GM19351 (cell line): Measurements from ENCODE around the gene ANXA3.

ENCODE experiments used
- ATAC-seq: cut with Tn5 transposase; IDR thresholded peaks from one replicate; pipeline ENCODE4 v1.9.1; 2021; ENCODE audit warnings: mild to moderate bottlenecking, moderate library complexity; ENCODE audit not compliant: unreplicated experiment

Gene ANXA3

DNA sequence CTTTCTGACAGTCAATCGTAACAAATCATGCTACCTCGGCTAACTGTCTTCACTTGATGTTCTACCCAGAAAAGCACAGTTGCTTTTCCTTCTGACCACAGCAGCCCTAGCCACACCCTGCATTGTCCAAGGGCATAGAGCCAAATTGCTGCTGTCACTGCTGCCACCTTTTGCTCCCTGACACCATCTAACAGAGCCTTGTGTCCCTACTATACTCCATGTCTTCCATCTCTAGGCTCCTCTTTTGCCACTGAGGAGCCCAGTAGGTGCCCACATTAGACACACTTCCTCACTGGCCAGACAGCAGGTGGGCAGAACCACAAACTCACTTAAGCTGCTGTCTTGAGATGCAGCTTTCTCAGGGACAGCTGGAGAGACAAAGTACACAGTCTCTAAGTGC, 91.4 kb downstream of the ANXA3 start:
- ATAC-seq: no peak

DNA sequence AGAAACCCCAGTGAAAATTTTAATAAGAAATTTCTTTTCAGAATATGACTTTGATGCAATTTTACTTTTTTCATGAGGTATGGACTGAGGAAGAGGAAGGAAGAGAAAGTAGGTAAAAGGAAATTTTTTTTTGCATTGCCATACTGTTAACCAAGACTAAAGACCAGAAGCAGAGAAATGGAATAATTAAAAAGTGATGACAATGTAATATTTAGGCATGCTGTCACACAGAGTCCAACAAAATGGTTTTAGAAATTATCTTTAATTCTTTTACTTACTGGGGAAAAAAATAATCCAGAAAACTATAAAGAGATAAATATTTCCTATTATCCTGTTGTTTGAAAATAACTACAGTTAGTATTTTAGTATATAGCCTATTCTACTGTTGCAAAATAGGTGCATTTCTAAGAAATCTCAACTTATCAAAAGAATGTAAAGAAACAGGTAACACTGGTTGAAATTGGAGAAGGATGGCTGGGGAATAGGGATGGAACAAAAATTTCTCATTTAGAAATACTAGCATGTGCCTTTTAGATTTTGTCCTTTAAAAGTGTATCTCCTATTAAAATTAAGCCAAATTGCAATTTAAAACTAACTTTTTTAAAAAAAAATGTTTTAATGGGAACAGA, 92.6 kb downstream of the ANXA3 start:
- ATAC-seq: no peak

DNA sequence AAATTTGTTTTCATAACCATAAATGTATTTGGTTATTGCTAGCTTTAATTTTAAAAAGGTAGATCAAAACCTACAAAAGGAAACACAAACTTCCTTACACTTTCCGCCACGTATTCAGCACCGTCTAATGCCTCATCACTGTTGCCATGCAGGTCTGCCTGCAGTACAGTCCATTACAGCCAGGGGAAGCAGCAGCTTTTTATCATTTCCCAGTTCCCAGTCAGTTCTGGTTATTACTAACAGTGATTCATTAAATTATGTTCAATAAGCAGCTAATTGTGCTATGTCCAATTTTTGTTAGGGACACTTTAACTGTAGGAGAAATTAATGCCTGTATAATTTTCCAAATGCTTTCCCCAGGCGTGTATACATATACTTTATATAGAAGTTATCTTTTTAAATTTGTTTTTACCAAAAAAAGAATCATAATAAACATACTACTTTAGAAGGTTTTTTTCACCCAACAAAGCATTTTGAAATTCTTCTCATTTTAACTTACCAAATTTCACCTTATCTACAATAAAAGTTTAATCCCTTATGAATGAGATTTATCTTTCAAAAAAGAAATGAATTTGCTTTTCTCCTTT, 93.3 kb downstream of the ANXA3 start:
- ATAC-seq: peak; percentile 99

DNA sequence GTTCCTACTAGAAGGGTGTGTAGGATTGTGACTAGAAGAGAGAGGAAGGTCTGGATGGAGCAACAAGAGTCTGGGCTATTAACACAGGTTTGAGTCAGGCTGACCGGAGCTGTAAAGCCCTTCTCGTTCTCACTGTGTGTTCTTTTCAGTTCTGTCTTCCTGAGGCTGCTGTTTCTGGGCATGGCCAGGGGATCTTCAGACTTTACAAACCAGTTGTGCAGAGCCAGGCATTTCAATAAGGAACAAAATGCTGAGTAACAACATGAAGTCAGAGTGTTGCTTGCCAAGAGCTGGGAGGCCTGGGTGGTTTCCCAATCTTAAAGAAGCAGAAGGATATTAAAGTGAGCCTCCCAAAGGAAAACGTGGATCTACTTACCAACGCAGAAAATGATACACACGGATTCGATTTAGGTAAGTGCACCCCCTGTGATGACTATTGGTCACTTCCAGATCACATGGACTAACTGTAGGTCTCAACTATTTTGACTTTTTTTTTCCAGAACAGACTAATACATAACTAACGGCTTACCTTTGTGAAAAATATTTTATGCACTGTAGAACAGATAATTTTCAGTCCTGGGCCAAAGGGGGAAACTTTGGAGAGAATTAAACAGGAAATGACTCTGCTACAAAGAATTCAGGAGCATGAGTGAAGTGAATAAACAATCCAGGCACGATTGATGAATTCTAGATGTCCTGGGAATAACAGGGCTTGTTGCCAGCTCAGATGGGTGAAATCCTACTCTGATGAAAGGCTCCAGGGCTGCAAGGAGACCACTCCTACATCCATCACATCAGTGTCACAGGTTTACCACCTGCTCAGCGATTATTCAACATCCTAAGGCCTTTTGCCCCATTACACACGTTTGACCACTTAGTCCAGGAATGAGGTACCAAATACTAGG, 94.5 kb downstream of the ANXA3 start:
- no peak for ATAC-seq

DNA sequence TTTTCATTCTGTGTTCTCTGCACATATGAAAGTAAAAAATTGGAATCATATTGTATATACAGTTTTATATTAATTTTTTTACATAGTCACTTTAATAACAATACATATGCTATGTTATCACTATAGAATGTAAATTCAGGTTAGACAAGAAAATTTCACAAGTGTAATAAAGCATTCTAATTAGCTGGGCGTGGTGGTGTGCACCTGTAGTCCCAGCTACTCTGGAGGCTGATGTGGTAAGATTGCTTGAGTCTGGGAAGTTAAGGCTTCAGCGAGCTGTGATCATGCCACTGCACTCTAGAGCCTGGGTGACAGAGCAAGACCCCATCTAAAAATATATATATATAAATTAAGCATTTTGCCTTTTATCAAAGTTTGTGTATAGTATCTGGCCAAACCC, 95.7 kb downstream of the ANXA3 start:
- ATAC-seq: no peak

DNA sequence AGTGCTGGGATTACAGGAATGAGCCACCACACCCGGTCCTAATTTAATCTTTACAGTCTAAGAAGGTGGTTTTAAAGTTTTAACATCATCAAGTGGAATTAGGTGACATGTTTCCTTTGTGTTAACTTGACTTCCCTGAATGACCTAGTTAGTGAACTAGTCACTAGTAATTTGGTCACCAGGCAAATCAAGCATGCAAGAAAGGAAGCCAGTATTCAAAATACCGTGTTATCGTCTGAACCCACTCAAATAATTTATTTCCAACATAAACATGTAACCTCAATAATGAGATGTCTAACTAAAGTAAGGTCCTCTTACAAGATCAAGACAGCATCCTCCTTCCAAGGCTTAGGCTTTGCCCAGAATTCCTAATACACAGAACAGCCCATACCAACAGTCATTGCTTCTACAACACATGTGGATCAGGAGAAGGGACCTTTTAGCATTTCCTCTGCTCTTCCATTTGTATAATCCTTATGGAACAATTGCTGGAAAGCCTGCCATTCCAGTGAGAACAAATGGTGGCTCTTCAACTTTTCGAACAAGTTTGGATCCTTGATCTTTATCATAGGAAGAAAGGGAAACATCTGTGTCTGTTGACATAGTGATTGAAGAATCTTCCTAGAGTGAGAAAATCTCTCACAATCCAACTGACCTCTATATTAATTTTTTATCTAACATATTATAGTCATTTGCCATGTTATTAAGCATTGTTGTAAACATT, 97.2 kb downstream of the ANXA3 start:
- no peak for ATAC-seq

DNA sequence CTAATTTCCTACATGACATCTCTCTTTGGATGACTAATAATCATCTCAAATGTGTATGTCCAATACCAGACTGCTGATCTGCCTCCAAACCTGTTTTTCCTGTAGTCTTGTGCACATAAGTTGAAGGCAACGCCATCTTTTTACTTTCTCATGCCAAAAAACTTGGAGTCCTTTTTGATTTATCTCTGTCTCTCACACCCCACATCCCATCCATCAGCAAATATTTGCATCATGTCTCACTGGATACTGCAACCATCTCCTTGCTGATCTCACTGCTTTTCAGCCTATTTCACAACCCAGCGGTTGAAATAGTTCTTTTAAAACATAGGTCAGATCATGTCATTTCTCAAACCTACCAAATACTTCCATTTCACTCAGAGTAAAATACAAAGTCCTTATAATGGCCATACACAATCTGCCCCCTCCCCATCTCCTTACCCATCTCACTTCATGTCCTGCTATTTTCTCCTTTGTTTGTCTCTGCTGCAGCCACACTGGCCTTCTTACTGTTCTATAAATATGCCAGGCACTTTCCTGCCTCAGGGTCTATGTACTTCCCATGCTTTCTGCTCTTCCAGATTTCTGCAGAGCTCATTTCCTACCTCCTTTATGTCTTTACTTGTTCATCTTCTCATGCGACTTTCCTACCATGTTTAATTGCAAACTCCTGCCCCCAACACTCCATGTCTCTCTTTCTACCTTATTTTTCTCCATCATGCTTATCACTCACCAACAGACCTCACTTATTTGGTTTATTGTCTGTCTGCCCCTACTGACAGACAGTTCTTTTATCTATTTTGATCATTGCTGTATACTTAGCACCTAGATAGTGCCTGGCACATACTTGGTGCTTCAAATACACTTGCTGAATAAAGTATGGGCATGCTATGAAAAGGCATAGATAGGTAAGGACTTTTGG, 98.8 kb downstream of the ANXA3 start:
- ATAC-seq: no peak

DNA sequence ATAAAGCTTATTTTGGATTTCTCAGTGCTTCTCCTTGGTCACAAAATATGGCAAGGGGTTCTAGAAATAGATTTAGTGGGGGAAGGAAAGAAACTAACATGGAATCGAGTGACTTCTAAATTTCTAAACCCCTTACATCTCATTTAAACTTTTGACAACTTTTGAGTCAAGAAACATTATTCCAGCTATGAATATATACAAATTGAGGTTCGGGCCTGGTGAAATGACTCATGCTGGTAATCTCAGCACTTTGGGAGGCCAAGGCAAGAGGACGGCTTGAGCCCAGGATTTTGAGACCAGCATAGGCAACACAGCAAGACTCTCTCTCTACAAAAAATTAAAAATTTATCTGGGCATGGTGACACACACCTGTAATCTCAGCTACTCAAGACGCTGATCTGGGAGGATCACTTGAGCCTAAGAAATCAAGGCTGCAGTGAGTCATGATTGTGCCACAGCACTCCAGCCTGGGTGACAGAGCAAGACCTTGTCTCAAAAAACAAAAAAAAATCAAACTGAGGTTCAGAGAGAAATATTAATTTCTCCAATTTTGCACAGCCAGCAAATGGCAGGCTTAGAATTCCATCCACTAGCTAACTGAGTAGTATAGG, 99.8 kb downstream of the ANXA3 start:
- no peak for ATAC-seq

DNA sequence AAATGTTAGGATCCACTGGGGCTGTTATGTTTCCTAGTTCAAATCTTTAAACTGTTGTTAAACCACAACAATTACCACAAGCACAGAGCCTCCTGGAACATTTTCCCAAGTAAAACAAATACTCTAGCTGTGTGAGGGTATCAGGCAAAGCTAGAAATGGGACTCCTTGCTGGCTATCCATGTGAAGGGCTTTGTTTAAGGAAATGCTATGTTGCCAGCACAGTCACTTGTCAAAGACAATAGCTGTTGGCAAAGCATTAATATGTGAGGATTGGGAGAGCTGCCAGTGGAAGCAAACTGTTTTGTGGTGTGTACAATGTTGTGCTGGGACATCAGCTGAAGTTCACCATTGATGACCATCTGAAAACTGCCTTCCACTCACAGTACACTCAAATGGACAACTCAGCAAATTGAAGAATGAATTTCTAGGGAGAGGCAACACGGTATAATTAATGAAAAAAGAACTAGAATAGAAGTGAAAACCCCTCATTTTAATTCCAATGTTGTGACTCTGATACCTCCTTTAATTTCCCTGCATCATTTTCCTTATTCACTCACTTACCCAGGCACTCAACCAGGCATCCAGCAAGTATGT, 100.8 kb downstream of the ANXA3 start:
- ATAC-seq: no peak

DNA sequence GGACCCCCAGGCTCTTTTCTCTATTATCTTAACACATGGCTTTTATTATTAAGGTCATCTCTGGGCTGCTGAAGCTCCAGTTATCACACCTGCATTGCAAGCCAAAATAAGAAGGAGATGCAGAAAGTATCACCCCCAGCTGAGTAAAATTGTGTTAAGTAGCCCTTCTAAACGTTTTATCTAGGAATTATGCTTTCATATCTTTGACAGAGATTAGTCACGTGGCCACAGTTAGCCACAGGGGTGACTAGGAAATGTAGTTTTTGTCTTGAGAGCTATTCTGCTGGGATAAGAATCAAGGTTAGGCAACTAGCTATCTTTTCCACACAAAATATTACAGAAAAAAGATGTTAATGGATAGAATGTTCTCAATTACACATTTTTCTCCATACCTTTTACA, 102.1 kb downstream of the ANXA3 start:
- ATAC-seq: no peak

DNA sequence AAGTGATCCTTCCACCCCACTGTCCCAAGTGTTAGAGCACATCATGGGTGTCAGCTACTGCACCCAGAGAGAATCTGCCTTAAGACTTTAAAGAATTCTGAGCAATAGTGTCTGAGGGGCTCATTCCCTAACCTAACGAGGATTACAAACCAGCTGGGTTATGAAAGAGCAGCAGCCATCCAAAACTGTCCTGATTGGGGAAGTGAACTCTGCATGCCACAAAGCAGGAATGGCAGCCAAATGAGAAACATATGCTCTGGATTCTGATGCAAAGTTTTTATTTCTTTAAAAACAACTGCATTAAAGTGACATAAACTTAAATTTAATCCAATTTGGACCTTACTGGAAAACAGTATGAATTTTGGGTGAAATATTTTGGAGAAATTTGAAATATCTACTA, 103.2 kb downstream of the ANXA3 start:
- ATAC-seq: no peak

DNA sequence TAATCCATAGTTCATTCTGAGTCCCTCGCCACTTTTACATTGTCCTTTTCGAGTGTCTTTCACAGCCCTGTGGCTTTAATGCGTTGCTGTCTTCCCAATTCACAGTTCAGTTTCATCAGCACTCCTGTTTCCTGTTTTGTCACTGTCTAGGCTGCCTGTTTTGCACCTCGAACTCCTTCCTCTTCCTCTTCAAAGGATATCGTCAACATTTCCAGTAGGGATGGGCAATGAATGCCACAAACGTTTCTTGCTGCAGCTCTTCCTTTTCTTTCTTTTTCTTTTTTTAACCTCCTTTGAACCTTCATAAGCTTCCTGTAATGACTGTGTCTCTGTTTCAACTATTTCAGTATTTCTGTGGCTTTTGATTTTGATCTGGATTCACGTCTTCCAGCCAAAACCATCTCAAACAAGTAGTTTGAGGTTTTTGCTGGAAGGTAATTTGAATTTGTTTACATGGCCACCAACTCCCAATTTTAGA, 105.4 kb downstream of the ANXA3 start:
- peak; percentile 42 for ATAC-seq

DNA sequence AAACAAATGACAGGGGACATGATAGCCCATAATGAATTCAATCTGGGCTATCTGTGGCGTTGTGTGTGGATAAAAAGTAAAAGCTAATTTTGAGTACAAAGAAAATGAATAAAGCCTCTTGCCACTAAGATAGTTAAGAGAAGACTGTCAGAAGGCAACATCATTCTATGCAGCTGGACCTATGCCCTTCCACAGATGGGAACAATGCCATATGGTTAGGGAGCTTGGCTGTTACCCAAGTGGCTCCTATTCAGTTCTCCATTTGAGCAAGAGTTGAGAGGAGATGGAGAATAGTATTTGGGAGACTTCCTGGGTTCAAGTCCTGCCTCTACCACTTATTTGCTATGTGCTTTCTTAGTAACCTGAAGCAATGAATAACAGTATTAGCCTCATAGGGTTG, 107.7 kb downstream of the ANXA3 start:
- no peak for ATAC-seq

DNA sequence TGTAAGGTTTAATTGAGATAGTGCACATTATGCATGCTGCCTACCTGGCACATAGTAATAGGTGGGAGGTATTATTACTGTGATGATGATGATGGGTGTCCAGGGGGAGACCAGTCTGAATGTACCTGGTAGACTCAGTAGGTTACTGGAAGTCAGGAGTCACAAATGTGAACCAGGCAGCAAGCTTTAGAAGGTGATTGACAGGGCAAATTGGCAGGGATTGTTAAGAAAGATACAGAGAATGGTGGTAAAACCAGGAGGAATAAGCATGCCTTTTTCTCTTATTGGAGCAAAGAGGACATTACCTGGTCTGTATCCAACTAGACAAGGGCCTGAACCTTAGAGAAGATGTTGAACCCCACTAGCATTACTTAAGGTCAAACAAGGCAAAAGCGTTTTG, 108.1 kb downstream of the ANXA3 start:
- no peak for ATAC-seq
